HCT116 (cell line): ENCODE results near the gene AMDHD2. TPM values are rescaled to one million over a fixed set of nuclear protein-coding genes. Genes with fewer than 3 reads are reported as not detected.

Experiments
- ATAC-seq: fragments of 200-7000 bp; cut with Tn5 transposase; 2 replicates; pipeline ENCODE4 v1.9.1; 2020; ENCODE audit warnings: mild to moderate bottlenecking, moderate library complexity
- BruUV-seq: library from RNA; stranded (reverse); fragments of 400-500 nt; replicated peaks from 2 replicates; lab custom pipeline; 2021; lab: Mats Ljungman, UMichigan
- CTCF ChIA-PET: fragments of 300-600 bp; sonication (Branson Sonifier 250); formaldehyde crosslinking; loops from one replicate; lab custom pipeline; 2021; ENCODE audit warnings: antibody characterized with exemption; lab: Charles Lee
- POLR2A ChIA-PET: fragments of 300-600, 350-600 bp; sonication (Branson Sonifier 250); formaldehyde crosslinking; loops from one replicate; lab custom pipeline; 2021; ENCODE audit warnings: antibody characterized with exemption; lab: Charles Lee
- RAD21 ChIA-PET, 2 experiments: fragments of 300-600 bp; sonication (Branson Sonifier 250); formaldehyde crosslinking; loops; one replicate each; lab custom pipeline; 2023; ENCODE audit warnings: low total read pairs in 2 of 2; ENCODE audit not compliant: uncharacterized antibody in 2 of 2, unreplicated experiment in 2 of 2, low non-redundant PET in 1 of 2; lab: Charles Lee
- DNase-seq: peaks from one replicate; pipeline ENCODE4 v3.0.0-alpha.2; 2010; ENCODE audit warnings: low read depth, low spot score
- H2AFZ ChIP-seq: fragments of 200-600 bp; shearing (Covaris generic), sonication (generic); 2 replicates; pipeline ENCODE4 v1.6.1; 2017; ENCODE audit warnings: low read depth, mixed run types, mixed read lengths, antibody characterized with exemption, low read length; ENCODE audit not compliant: poor library complexity, severe bottlenecking
- H3K27ac ChIP-seq: 2 replicates; pipeline ENCODE4 v1.5.1; 2012; ENCODE audit warnings: low read depth, low read length
- H3K27me3 ChIP-seq: fragments of 200-600 bp; sonication (generic); 2 replicates; pipeline ENCODE4 v1.6.1; 2016; ENCODE audit warnings: mixed run types, low read length, mixed read lengths; ENCODE audit not compliant: insufficient read depth
- H3K36me3 ChIP-seq, 2 experiments: fragments of 200-500 bp in 1 of 2; fragments of 200-600 bp in 1 of 2; sonication (Bioruptor generic) in 1 of 2; sonication (generic) in 1 of 2; 2 replicates each; pipeline versions ENCODE4 v1.5.1 to v1.6.1; 2014 to 2016; ENCODE audit warnings: low read length in 2 of 2, inconsistent platforms in 1 of 2, mixed read lengths in 1 of 2, mixed run types in 1 of 2; ENCODE audit not compliant: insufficient read depth in 2 of 2, control insufficient read depth in 1 of 2
- H3K4me1 ChIP-seq, 2 experiments: fragments of 200-600 bp in 1 of 2; sonication (generic) in 1 of 2; 2 replicates each; pipeline versions ENCODE4 v1.5.1 to v1.6.1; 2012 to 2017; ENCODE audit warnings: low read length in 2 of 2, inconsistent platforms in 1 of 2, mild to moderate bottlenecking in 1 of 2, mixed read lengths in 1 of 2, mixed run types in 1 of 2, moderate library complexity in 1 of 2; ENCODE audit not compliant: insufficient read depth in 2 of 2, control insufficient read depth in 1 of 2
- H3K4me2 ChIP-seq: fragments of 200-600 bp; sonication (generic); 2 replicates; pipeline ENCODE4 v1.6.1; 2017; ENCODE audit warnings: mixed run types, low read length, mixed read lengths
- H3K4me3 ChIP-seq, 2 experiments: fragments of 200-600 bp in 1 of 2; sonication (generic) in 1 of 2; replicated peaks in 1 of 2; 2 replicates each; pipeline ENCODE4 v1.5.1; 2011 to 2016; ENCODE audit warnings: low read length in 2 of 2, control low read depth in 1 of 2, low read depth in 1 of 2, mild to moderate bottlenecking in 1 of 2, mixed read lengths in 1 of 2, mixed run types in 1 of 2
- H3K79me2 ChIP-seq: fragments of 200-600 bp; sonication (generic); 2 replicates; pipeline ENCODE4 v1.6.1; 2017; ENCODE audit warnings: mild to moderate bottlenecking, mixed run types, low read length, moderate library complexity, mixed read lengths; ENCODE audit not compliant: insufficient read depth
- H3K9ac ChIP-seq: fragments of 200-600 bp; sonication (generic); 2 replicates; pipeline ENCODE4 v1.6.1; 2016; ENCODE audit warnings: low read length, mixed read lengths
- H3K9me2 ChIP-seq: fragments of 200-600 bp; sonication (generic), shearing (Covaris generic); 2 replicates; pipeline ENCODE4 v1.6.1; 2017; ENCODE audit warnings: mixed run types, mild to moderate bottlenecking, moderate library complexity; ENCODE audit not compliant: insufficient read depth
- H3K9me3 ChIP-seq, 2 experiments: fragments of 200-500 bp in 1 of 2; fragments of 200-600 bp in 1 of 2; sonication (Bioruptor generic) in 1 of 2; sonication (generic) in 1 of 2; 2 replicates each; pipeline ENCODE4 v1.6.1; 2014 to 2017; ENCODE audit warnings: low read length in 2 of 2, mixed read lengths in 2 of 2, inconsistent platforms in 1 of 2, low read depth in 1 of 2, mild to moderate bottlenecking in 1 of 2, mixed run types in 1 of 2, moderate library complexity in 1 of 2; ENCODE audit not compliant: control insufficient read depth in 1 of 2, insufficient read depth in 1 of 2
- H4K20me1 ChIP-seq: fragments of 200-600 bp; sonication (generic), shearing (Covaris generic); 2 replicates; pipeline ENCODE4 v1.6.1; 2017; ENCODE audit warnings: mixed run types, mild to moderate bottlenecking, moderate library complexity; ENCODE audit not compliant: insufficient read depth
- EGR1 ChIP-seq: IDR thresholded peaks from 2 replicates; pipeline ENCODE4 v1.6.1; 2012; ENCODE audit warnings: low read depth
- ELF1 ChIP-seq: IDR thresholded peaks from 2 replicates; pipeline ENCODE4 v1.6.1; 2012; ENCODE audit warnings: low read depth, borderline replicate concordance
- EZH2 ChIP-seq: fragments of 200-600 bp; sonication (generic); IDR thresholded peaks from 2 replicates; pipeline ENCODE4 v1.6.1; 2017; ENCODE audit warnings: antibody characterized with exemption, mixed run types
- JUND ChIP-seq: IDR thresholded peaks from 2 replicates; pipeline ENCODE4 v1.6.1; 2012
- POLR2A ChIP-seq: IDR thresholded peaks from 2 replicates; pipeline ENCODE4 v1.7.0; 2011; ENCODE audit warnings: borderline replicate concordance; ENCODE audit not compliant: insufficient read depth, insufficient read length; ENCODE audit errors: extremely low read depth
- POLR2AphosphoS5 ChIP-seq: IDR thresholded peaks from 2 replicates; pipeline ENCODE4 v1.6.1; 2011; ENCODE audit warnings: mild to moderate bottlenecking, low read depth, low read length, moderate library complexity
- RAD21 ChIP-seq: IDR thresholded peaks from 2 replicates; pipeline ENCODE4 v1.6.1; 2012; ENCODE audit warnings: low read depth, mild to moderate bottlenecking
- SIN3A ChIP-seq: IDR thresholded peaks from 2 replicates; pipeline ENCODE4 v1.6.1; 2012; ENCODE audit warnings: low read depth
- SRF ChIP-seq: IDR thresholded peaks from 2 replicates; pipeline ENCODE4 v1.6.1; 2012; ENCODE audit warnings: low read depth
- TCF7L2 ChIP-seq: IDR thresholded peaks from 2 replicates; pipeline ENCODE4 v1.7.0; 2011; ENCODE audit warnings: borderline replicate concordance, inconsistent platforms; ENCODE audit not compliant: insufficient read depth, insufficient read length; ENCODE audit errors: extremely low read depth
- YY1 ChIP-seq: IDR thresholded peaks from 2 replicates; pipeline ENCODE4 v1.6.1; 2011; ENCODE audit warnings: low read length, low read depth, moderate library complexity, mild to moderate bottlenecking; ENCODE audit not compliant: insufficient replicate concordance; ENCODE audit errors: extremely low read depth
- ZFX ChIP-seq: fragments of 450-650 bp; IDR thresholded peaks from 2 replicates; pipeline ENCODE4 v1.6.1; 2017
- intact Hi-C: fragments of 100-400 bp; cut with micrococcal nuclease; formaldehyde crosslinking; loops from 2 replicates; pipeline ENCODE4 v1.10.0; 2022
- total RNA-seq: library from RNA; stranded (reverse); gene quantifications from one replicate; pipeline ENCODE4 v1.2.1, GENCODE V29; 2021; ENCODE audit not compliant: unreplicated experiment
- TF ChIP-seq, protein P1 (sequence below): IDR thresholded peaks from 2 replicates; pipeline ENCODE4 v1.6.1; 2011; ENCODE audit warnings: mild to moderate bottlenecking, low read length, moderate library complexity; ENCODE audit not compliant: insufficient replicate concordance; ENCODE audit errors: extremely low read depth
- TF ChIP-seq, protein P2 (sequence below): IDR thresholded peaks from 2 replicates; pipeline ENCODE4 v1.6.1; 2012; ENCODE audit warnings: low read depth
- TF ChIP-seq, protein P3 (sequence below): IDR thresholded peaks from 2 replicates; pipeline ENCODE4 v1.6.1; 2012

AMDHD2 gene
- total RNA-seq, 1 experiment from 2014 or later = 42.9 TPM

DNA sequence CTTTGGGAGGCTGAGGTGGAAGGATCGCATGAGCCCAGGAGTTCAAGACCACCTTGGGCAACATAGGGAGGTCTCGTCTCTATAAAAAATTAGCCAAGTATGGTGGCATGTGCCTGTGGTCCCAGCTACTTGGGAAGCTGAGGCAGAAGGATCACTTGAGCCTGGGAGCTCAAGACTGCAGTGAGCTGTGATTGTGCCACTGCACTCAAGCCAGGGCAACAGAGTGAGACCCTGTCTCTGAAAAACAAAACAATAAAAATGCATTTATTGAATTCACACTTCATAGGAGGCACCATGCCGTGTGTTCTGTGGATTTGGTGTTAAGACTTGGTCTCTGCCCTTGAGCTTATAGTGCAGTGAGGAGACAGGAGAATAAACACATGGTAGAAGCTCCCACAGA lies 42.8 kb upstream of the AMDHD2 start:
- no peak overlapping the region for H2AFZ ChIP-seq
- no peak for TF ChIP-seq ZFX
- no peak for TF ChIP-seq EGR1
- TF ChIP-seq SIN3A = no peak
- TF ChIP-seq, protein P1, sequence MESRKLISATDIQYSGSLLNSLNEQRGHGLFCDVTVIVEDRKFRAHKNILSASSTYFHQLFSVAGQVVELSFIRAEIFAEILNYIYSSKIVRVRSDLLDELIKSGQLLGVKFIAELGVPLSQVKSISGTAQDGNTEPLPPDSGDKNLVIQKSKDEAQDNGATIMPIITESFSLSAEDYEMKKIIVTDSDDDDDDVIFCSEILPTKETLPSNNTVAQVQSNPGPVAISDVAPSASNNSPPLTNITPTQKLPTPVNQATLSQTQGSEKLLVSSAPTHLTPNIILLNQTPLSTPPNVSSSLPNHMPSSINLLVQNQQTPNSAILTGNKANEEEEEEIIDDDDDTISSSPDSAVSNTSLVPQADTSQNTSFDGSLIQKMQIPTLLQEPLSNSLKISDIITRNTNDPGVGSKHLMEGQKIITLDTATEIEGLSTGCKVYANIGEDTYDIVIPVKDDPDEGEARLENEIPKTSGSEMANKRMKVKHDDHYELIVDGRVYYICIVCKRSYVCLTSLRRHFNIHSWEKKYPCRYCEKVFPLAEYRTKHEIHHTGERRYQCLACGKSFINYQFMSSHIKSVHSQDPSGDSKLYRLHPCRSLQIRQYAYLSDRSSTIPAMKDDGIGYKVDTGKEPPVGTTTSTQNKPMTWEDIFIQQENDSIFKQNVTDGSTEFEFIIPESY = no peak
- TF ChIP-seq SRF = no peak
- no peak for TF ChIP-seq POLR2AphosphoS5
- TF ChIP-seq, protein P2, sequence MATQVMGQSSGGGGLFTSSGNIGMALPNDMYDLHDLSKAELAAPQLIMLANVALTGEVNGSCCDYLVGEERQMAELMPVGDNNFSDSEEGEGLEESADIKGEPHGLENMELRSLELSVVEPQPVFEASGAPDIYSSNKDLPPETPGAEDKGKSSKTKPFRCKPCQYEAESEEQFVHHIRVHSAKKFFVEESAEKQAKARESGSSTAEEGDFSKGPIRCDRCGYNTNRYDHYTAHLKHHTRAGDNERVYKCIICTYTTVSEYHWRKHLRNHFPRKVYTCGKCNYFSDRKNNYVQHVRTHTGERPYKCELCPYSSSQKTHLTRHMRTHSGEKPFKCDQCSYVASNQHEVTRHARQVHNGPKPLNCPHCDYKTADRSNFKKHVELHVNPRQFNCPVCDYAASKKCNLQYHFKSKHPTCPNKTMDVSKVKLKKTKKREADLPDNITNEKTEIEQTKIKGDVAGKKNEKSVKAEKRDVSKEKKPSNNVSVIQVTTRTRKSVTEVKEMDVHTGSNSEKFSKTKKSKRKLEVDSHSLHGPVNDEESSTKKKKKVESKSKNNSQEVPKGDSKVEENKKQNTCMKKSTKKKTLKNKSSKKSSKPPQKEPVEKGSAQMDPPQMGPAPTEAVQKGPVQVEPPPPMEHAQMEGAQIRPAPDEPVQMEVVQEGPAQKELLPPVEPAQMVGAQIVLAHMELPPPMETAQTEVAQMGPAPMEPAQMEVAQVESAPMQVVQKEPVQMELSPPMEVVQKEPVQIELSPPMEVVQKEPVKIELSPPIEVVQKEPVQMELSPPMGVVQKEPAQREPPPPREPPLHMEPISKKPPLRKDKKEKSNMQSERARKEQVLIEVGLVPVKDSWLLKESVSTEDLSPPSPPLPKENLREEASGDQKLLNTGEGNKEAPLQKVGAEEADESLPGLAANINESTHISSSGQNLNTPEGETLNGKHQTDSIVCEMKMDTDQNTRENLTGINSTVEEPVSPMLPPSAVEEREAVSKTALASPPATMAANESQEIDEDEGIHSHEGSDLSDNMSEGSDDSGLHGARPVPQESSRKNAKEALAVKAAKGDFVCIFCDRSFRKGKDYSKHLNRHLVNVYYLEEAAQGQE = no peak
- no peak for TF ChIP-seq YY1
- TF ChIP-seq, protein P3, sequence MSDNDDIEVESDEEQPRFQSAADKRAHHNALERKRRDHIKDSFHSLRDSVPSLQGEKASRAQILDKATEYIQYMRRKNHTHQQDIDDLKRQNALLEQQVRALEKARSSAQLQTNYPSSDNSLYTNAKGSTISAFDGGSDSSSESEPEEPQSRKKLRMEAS = no peak
- no peak for TF ChIP-seq TCF7L2
- no peak for TF ChIP-seq JUND
- TF ChIP-seq POLR2A = no peak
- TF ChIP-seq EZH2 = no peak
- no peak for TF ChIP-seq RAD21
- TF ChIP-seq ELF1 = no peak
- H3K9me3 ChIP-seq = no peaks in the 10 kb centered on the region
- H3K36me3 ChIP-seq = no peaks in the 10 kb centered on the region
- BruUV-seq = no TSS peak
- H3K79me2 ChIP-seq = peaks cover 42% of the 10 kb centered on the region; the same call in 1 of the 2 replicates
- POLR2A ChIA-PET = no interaction called here
- DNase-seq (no peak), ATAC-seq (no peak)
- CTCF ChIA-PET = no interaction called here
- no peak overlapping the region for H3K27ac ChIP-seq
- RAD21 ChIA-PET = no interaction called here
- H3K9ac ChIP-seq = no peak overlapping the region
- H3K4me2 ChIP-seq = no peak overlapping the region
- H3K4me3 ChIP-seq = no peak overlapping the region
- peaks cover 12 to 25% of the 10 kb centered on the region in 2 experiments for H3K4me1 ChIP-seq
- H3K27me3 ChIP-seq = no peaks in the 10 kb centered on the region
- intact Hi-C loops = no loop called here
- no peaks in the 10 kb centered on the region for H4K20me1 ChIP-seq
- H3K9me2 ChIP-seq = no peaks in the 10 kb centered on the region
